Brain microvascular endothelial cell (primary cell): ENCODE data around the gene SEMA3A.

Source experiments
- DNase-seq: peaks from one replicate; pipeline ENCODE4 v3.0.0-alpha.2; 2020
- H3K27ac ChIP-seq: fragments of 250-450 bp; sonication (Bioruptor Pico); 2 replicates; pipeline ENCODE4 v1.5.1; 2020; ENCODE audit warnings: mild to moderate bottlenecking, moderate library complexity
- H3K27me3 ChIP-seq: fragments of 250-450 bp; sonication (Bioruptor Pico); replicated peaks from 2 replicates; pipeline ENCODE4 v1.5.1; 2020; ENCODE audit warnings: mild to moderate bottlenecking
- H3K36me3 ChIP-seq: fragments of 250-450 bp; sonication (Bioruptor Pico); replicated peaks from 2 replicates; pipeline ENCODE4 v1.5.1; 2020; ENCODE audit warnings: mild to moderate bottlenecking
- H3K4me3 ChIP-seq: 2 replicates; pipeline ENCODE4 v1.5.1; 2011; ENCODE audit warnings: low read depth, mild to moderate bottlenecking, control low read depth, low read length, moderate library complexity
- CTCF ChIP-seq: IDR thresholded peaks from 2 replicates; pipeline ENCODE4 v1.5.1; 2011; ENCODE audit warnings: low read depth, mild to moderate bottlenecking, moderate library complexity, low read length, control low read depth, inconsistent platforms; ENCODE audit errors: missing control alignments
- in situ Hi-C: cut with HindIII; loops from 2 replicates; pipeline ENCODE4 v1.10.0; 2017; ENCODE audit warnings: low sequenced_read_pairs, low pct_ligation_motif_present

Gene SEMA3A

GRCh38 chr7:84092207-84092606 lies 102.4 kb downstream of the SEMA3A start:
- TF ChIP-seq CTCF = no peak
- H3K27ac ChIP-seq = no peak overlapping the region
- in situ Hi-C loops = no loop called here

GRCh38 chr7:84091318-84091717 lies 103.3 kb downstream of the SEMA3A start:
- TF ChIP-seq CTCF = no peak
- DNase-seq = no peak
- H3K4me3 ChIP-seq = no peak overlapping the region
- H3K27ac ChIP-seq = no peak overlapping the region
- no peaks in the 10 kb centered on the region for H3K36me3 ChIP-seq
- in situ Hi-C loops = no loop called here
- H3K27me3 ChIP-seq = no peaks in the 10 kb centered on the region

More at GRCh38 chr7:84092207-84092606, 102.4 kb downstream of the SEMA3A start:
- H3K27me3 ChIP-seq = no peaks in the 10 kb centered on the region
- no peak overlapping the region for H3K4me3 ChIP-seq
- no peaks in the 10 kb centered on the region for H3K36me3 ChIP-seq
- no peak for DNase-seq

- H3K27ac ChIP-seq = no peak overlapping the region
- in situ Hi-C loops = no loop called here
- H3K4me3 ChIP-seq = no peak overlapping the region
- H3K36me3 ChIP-seq = no peaks in the 10 kb centered on the region
- H3K27me3 ChIP-seq = no peaks in the 10 kb centered on the region
- DNase-seq = no peak
- no peak for TF ChIP-seq CTCF
Observed at GRCh38 chr7:84088802-84089201, 105.8 kb downstream of the SEMA3A start.

- Histone ChIP-seq H3K4me3 (no peak overlapping the region), H3K27me3 (no peaks in the 10 kb centered on the region), H3K36me3 (no peaks in the 10 kb centered on the region), H3K27ac (no peak overlapping the region)
- TF ChIP-seq CTCF = no peak
- in situ Hi-C loops = no loop called here
- DNase-seq = no peak
Observed at GRCh38 chr7:84085998-84086397, 108.6 kb downstream of the SEMA3A start.

GRCh38 chr7:84085147-84085546 lies 109.4 kb downstream of the SEMA3A start:
- H3K36me3 ChIP-seq = no peaks in the 10 kb centered on the region
- no peaks in the 10 kb centered on the region for H3K27me3 ChIP-seq
- no peak overlapping the region for H3K4me3 ChIP-seq
- TF ChIP-seq CTCF = no peak
- DNase-seq = peak; percentile 40
- H3K27ac ChIP-seq = no peak overlapping the region
- in situ Hi-C loops = no loop called here

GRCh38 chr7:84083846-84084245 lies 110.7 kb downstream of the SEMA3A start:
- H3K27me3 ChIP-seq = no peaks in the 10 kb centered on the region
- TF ChIP-seq CTCF = no peak
- no peak overlapping the region for H3K4me3 ChIP-seq
- H3K27ac ChIP-seq = no peak overlapping the region
- DNase-seq = no peak
- H3K36me3 ChIP-seq = no peaks in the 10 kb centered on the region
- in situ Hi-C loops = no loop called here
